B cell (primary cell): ENCODE measurements around the gene CDH18. TPM values are rescaled to one million over a fixed set of nuclear protein-coding genes. Genes with fewer than 3 reads are reported as not detected.

Experiments
- ATAC-seq: fragments of 200-7000 bp; cut with Tn5 transposase; one replicate; pipeline ENCODE4 v1.10.0; 2021; ENCODE audit warnings: low read depth, mild to moderate bottlenecking, moderate number of reproducible peaks, moderate library complexity
- CTCF ChIA-PET: fragments of 350-600 bp; sonication (Branson Sonifier 250); formaldehyde crosslinking; loops from one replicate; lab custom pipeline; 2021; ENCODE audit warnings: antibody characterized with exemption, inconsistent platforms; lab: Charles Lee
- POLR2A ChIA-PET: fragments of 350-600 bp; sonication (Branson Sonifier 250); formaldehyde crosslinking; loops from one replicate; lab custom pipeline; 2021; ENCODE audit warnings: antibody characterized with exemption; lab: Charles Lee
- DNase-seq: peaks from one replicate; pipeline ENCODE4 v3.0.0; 2013
- H2AFZ ChIP-seq: 2 replicates; pipeline ENCODE4 v1.6.1; 2012; ENCODE audit warnings: mild to moderate bottlenecking, low read depth, low read length; ENCODE audit not compliant: insufficient read depth, poor library complexity, severe bottlenecking
- H3K27ac ChIP-seq, 2 donors: 1 replicate in 1 of 2; 2 replicates in 1 of 2; pipeline ENCODE4 v1.5.1; 2012 to 2013; ENCODE audit warnings: low read length in 2 of 2, mild to moderate bottlenecking in 2 of 2, moderate library complexity in 1 of 2
- H3K27me3 ChIP-seq, 4 experiments: fragments of 200-600 bp in 1 of 4; sonication (generic) in 1 of 4; replicated peaks in 1 of 4; 1 replicate in 2 of 4; 2 replicates in 2 of 4; pipeline versions ENCODE4 v1.6.1 to v1.7.0; 2013 to 2016; ENCODE audit warnings: low read length in 3 of 4, mild to moderate bottlenecking in 2 of 4, mixed read lengths in 1 of 4, moderate library complexity in 1 of 4; ENCODE audit not compliant: insufficient read depth in 4 of 4, control insufficient read depth in 3 of 4; ENCODE audit errors: control extremely low read depth in 1 of 4
- H3K36me3 ChIP-seq, 2 experiments: replicated peaks in 1 of 2; 1 replicate in 1 of 2; 2 replicates in 1 of 2; pipeline versions ENCODE4 v1.6.1 to v1.7.1; 2013; ENCODE audit warnings: low read length in 1 of 2; ENCODE audit not compliant: insufficient read depth in 2 of 2, control insufficient read depth in 1 of 2; ENCODE audit errors: control extremely low read depth in 1 of 2, extremely low read depth in 1 of 2
- H3K4me1 ChIP-seq, 2 donors: fragments of 200-600 bp in 1 of 2; sonication (generic) in 1 of 2; 1 replicate in 1 of 2; 2 replicates in 1 of 2; pipeline versions ENCODE4 v1.5.1 to v1.6.1; 2013 to 2017; ENCODE audit warnings: low read length in 2 of 2; ENCODE audit not compliant: control insufficient read depth in 2 of 2, insufficient read depth in 2 of 2
- H3K4me2 ChIP-seq: replicated peaks from 2 replicates; pipeline ENCODE3; 2012; ENCODE audit warnings: mild to moderate bottlenecking, low read depth, low read length; ENCODE audit not compliant: poor library complexity, severe bottlenecking
- H3K4me3 ChIP-seq, 5 experiments: fragments of 200-600 bp in 1 of 5; sonication (generic) in 1 of 5; 1 replicate in 3 of 5; 2 replicates in 2 of 5; pipeline versions ENCODE4 v1.5.1 to v1.7.0; 2011 to 2016; ENCODE audit warnings: low read length in 4 of 5, mild to moderate bottlenecking in 4 of 5, low read depth in 2 of 5, control low read depth in 1 of 5, moderate library complexity in 1 of 5; ENCODE audit not compliant: insufficient read depth in 1 of 5; ENCODE audit errors: control extremely low read depth in 1 of 5, extremely low read depth in 1 of 5
- H3K79me2 ChIP-seq: fragments of 200-600 bp; sonication (generic); one replicate; pipeline ENCODE4 v1.6.0; 2016; ENCODE audit warnings: low read length; ENCODE audit not compliant: control insufficient read depth, insufficient read depth
- H3K9ac ChIP-seq: fragments of 200-600 bp; sonication (generic); 2 replicates; pipeline ENCODE4 v1.6.1; 2017; ENCODE audit warnings: mild to moderate bottlenecking, low read length, moderate library complexity
- H3K9me3 ChIP-seq, 3 donors: one replicate each; pipeline versions ENCODE4 v1.6.1 to v1.7.1; 2013; ENCODE audit warnings: low read length in 2 of 3; ENCODE audit not compliant: control insufficient read depth in 2 of 3, insufficient read depth in 1 of 3; ENCODE audit errors: control extremely low read depth in 1 of 3
- H4K20me1 ChIP-seq: 2 replicates; pipeline ENCODE4 v1.6.0; 2012; ENCODE audit warnings: mild to moderate bottlenecking, low read length; ENCODE audit not compliant: insufficient read depth, control insufficient read depth, poor library complexity, severe bottlenecking
- H3K27ac Mint-ChIP-seq: one replicate; pipeline ENCODE4 v1.8.0; 2021; ENCODE audit warnings: mixed read lengths
- H3K27me3 Mint-ChIP-seq: one replicate; pipeline ENCODE4 v1.8.0; 2021; ENCODE audit warnings: mixed read lengths
- H3K4me1 Mint-ChIP-seq: one replicate; pipeline ENCODE4 v1.8.0; 2021; ENCODE audit warnings: mixed read lengths
- H3K4me3 Mint-ChIP-seq: one replicate; pipeline ENCODE4 v1.8.0; 2021; ENCODE audit warnings: mixed read lengths
- H3K9me3 Mint-ChIP-seq: one replicate; pipeline ENCODE4 v1.8.0; 2022; ENCODE audit warnings: mixed read lengths; ENCODE audit not compliant: insufficient read depth
- EZH2 ChIP-seq: IDR thresholded peaks from 2 replicates; pipeline ENCODE4 v1.6.1; 2012; ENCODE audit warnings: borderline replicate concordance, low read depth, mild to moderate bottlenecking, moderate library complexity, low read length; ENCODE audit not compliant: insufficient read depth, poor library complexity, severe bottlenecking
- WGBS: methylation state at CpG from one replicate; pipeline ENCODE4 v1.1.5; 2013; ENCODE audit warnings: missing lambda C conversion rate; ENCODE audit not compliant: insufficient coverage; 5-methylcytosine and 5-hydroxymethylcytosine counted together
- intact Hi-C: fragments of 100-400 bp; cut with micrococcal nuclease; formaldehyde crosslinking; loops from one replicate; pipeline ENCODE4 v1.10.0; 2022
- polyA plus RNA-seq: library from polyadenylated mRNA; depleted of rRNA; stranded (reverse); fragments of >200 nt; gene quantifications from 2 replicates; pipeline ENCODE4 v1.2.3, GENCODE V29; 2012
- total RNA-seq, 2 donors: library from RNA; stranded (reverse); fragments of 120-200 nt in 1 of 2; gene quantifications; 1 replicate in 1 of 2; 2 replicates in 1 of 2; pipeline versions ENCODE4 v1.2.3 to v1.2.4, GENCODE V29; 2013 to 2022
- TF ChIP-seq, protein P1 (sequence below): fragments of 200-600 bp; IDR thresholded peaks from one replicate; pipeline ENCODE4 v1.8.0; 2022; ENCODE audit warnings: antibody characterized with exemption, mild to moderate bottlenecking

CDH18 gene
- total and polyA plus RNA-seq, 2 donors (not counting 1 experiment from before 2014, with no cell fraction given), result not detected

DNA sequence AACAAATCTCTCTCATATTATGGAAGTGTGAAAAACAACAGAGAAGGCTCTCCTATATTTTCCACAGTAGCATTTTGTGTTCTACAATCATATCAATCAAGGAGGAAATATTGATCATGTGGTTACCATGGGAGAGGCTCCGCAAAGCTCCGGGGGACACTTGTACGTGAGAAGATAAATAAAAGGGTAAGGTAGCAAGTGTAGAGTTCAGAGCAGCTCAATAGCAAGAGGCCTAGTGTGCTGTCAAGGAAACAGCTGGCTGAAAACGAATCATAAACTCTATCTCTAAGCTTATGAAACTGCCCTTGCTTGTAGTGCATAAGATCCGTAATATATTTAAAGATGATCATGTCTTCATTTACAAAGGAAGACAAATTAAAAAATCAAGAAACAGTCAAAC, 57.5 kb downstream of the CDH18 start:
- intact Hi-C loops, result no loop called here
- Histone ChIP-seq H4K20me1 (no peaks in the 10 kb centered on the region), H3K9ac (no peak overlapping the region), H2AFZ (no peak overlapping the region), H3K9me3 (peaks cover 0 to under 1% (median 0%) of the 10 kb centered on the region in 3 donors), H3K79me2 (no peaks in the 10 kb centered on the region), H3K36me3 (no peaks in the 10 kb centered on the region), H3K4me3 (no peak overlapping the region), H3K4me1 (no peaks in the 10 kb centered on the region), H3K27ac (no peak overlapping the region), H3K4me2 (no peak overlapping the region), H3K27me3 (no peaks in the 10 kb centered on the region)
- TF ChIP-seq, protein P1, sequence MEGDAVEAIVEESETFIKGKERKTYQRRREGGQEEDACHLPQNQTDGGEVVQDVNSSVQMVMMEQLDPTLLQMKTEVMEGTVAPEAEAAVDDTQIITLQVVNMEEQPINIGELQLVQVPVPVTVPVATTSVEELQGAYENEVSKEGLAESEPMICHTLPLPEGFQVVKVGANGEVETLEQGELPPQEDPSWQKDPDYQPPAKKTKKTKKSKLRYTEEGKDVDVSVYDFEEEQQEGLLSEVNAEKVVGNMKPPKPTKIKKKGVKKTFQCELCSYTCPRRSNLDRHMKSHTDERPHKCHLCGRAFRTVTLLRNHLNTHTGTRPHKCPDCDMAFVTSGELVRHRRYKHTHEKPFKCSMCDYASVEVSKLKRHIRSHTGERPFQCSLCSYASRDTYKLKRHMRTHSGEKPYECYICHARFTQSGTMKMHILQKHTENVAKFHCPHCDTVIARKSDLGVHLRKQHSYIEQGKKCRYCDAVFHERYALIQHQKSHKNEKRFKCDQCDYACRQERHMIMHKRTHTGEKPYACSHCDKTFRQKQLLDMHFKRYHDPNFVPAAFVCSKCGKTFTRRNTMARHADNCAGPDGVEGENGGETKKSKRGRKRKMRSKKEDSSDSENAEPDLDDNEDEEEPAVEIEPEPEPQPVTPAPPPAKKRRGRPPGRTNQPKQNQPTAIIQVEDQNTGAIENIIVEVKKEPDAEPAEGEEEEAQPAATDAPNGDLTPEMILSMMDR, result no peak
- no peak for TF ChIP-seq EZH2
- no peak overlapping the region for H3K27ac Mint-ChIP-seq
- H3K4me1 Mint-ChIP-seq, result no peaks in the 10 kb centered on the region
- CTCF ChIA-PET, result no interaction called here
- POLR2A ChIA-PET, result no interaction called here
- no peak for DNase-seq
- WGBS, result 92% methylated on average over 3 of the region's 5 CpGs
- ATAC-seq, result no peak
- H3K4me3 Mint-ChIP-seq, result no peak overlapping the region
- H3K27me3 Mint-ChIP-seq, result no peaks in the 10 kb centered on the region
- H3K9me3 Mint-ChIP-seq, result no peaks in the 10 kb centered on the region

DNA sequence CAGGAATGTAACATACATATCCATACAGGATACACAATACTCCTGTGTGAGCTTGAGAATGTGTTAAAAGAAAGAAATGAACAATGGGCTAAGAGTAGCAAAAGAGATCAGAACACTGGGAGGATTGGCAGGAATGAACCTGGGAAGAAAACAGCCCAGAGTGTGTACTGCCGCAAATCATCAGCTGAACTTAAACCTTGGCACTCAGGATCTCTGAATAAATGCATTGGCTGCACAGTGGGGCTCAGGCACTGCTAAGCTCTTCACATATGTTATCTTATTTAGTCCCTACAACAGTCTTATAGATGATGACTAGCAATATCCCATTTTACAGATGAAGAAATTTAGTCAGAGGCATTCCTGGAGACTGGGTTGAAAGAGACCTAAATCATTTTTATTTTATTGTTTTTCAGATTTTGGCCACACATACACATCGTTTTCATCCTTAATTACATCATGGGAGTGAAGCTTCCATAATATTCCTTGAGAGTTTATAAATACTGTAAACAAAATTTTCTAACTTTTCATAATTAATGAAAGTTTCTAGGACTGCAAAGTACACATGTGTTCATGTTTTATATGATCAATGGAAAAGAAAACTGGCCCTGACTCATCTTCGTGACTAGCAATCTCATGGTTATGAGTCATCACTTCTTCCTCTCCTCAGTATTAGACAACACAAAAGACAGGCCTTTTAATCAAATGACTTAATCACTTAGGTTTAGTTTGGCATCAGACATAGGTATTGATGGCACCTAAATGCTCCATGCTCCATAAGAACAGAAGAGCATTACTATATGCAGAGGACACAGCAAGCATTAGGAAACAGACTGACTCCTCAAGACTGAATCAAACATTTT, 59.2 kb downstream of the CDH18 start:
- H3K9me3 Mint-ChIP-seq, result peaks cover under 1% of the 10 kb centered on the region
- Histone ChIP-seq H3K27ac (no peak overlapping the region), H2AFZ (no peak overlapping the region), H3K4me3 (no peak overlapping the region), H3K36me3 (no peaks in the 10 kb centered on the region), H3K4me2 (no peak overlapping the region), H3K9me3 (peaks cover 0 to 2% (median 0%) of the 10 kb centered on the region in 3 donors), H4K20me1 (no peaks in the 10 kb centered on the region), H3K27me3 (no peaks in the 10 kb centered on the region), H3K9ac (no peak overlapping the region), H3K4me1 (no peaks in the 10 kb centered on the region), H3K79me2 (no peaks in the 10 kb centered on the region)
- intact Hi-C loops, result no loop called here
- no peak for DNase-seq
- no peaks in the 10 kb centered on the region for H3K4me1 Mint-ChIP-seq
- ATAC-seq, result no peak
- H3K4me3 Mint-ChIP-seq, result no peak overlapping the region
- ChIA-PET CTCF (no interaction called here), POLR2A (no interaction called here)
- H3K27me3 Mint-ChIP-seq, result no peaks in the 10 kb centered on the region
- TF ChIP-seq, protein P1, result no peak
- no peak for TF ChIP-seq EZH2
- H3K27ac Mint-ChIP-seq, result no peak overlapping the region
- WGBS, result 100% methylated on average over 1 of the region's 3 CpGs
